GM10266 (cell line): Measurements from ENCODE around the gene KLF6.

Experiments used
- DNase-seq: peaks from one replicate; pipeline ENCODE4 v3.0.0; 2012; ENCODE audit errors: extremely low spot score
- CTCF ChIP-seq: IDR thresholded peaks from 2 replicates; pipeline ENCODE4 v1.5.1; 2012; ENCODE audit warnings: mild to moderate bottlenecking, low read depth; ENCODE audit not compliant: control insufficient read depth, insufficient read depth; ENCODE audit errors: missing control alignments

The KLF6 gene

GRCh38 chr10:3763035-3763456 is 22.0 kb downstream of the KLF6 start:
- no peak for DNase-seq
- no peak for TF ChIP-seq CTCF

GRCh38 chr10:3762309-3762708 is 22.7 kb downstream of the KLF6 start:
- TF ChIP-seq CTCF: no peak

GRCh38 chr10:3761904-3762303 is 23.1 kb downstream of the KLF6 start:
- DNase-seq: no peak
- no peak for TF ChIP-seq CTCF

More at GRCh38 chr10:3762309-3762708, 22.7 kb downstream of the KLF6 start:
- no peak for DNase-seq

GRCh38 chr10:3761021-3761686 is 23.9 kb downstream of the KLF6 start:
- TF ChIP-seq CTCF: no peak
- no peak for DNase-seq

- DNase-seq: no peak
- TF ChIP-seq CTCF: no peak
Measured at GRCh38 chr10:3760083-3760482, 24.9 kb downstream of the KLF6 start.

- TF ChIP-seq CTCF: no peak
Measured at GRCh38 chr10:3759397-3759796, 25.6 kb downstream of the KLF6 start.

GRCh38 chr10:3758491-3758970 is 26.5 kb downstream of the KLF6 start:
- DNase-seq: no peak
- TF ChIP-seq CTCF: no peak

More at GRCh38 chr10:3759397-3759796, 25.6 kb downstream of the KLF6 start:
- no peak for DNase-seq
